Liver (tissue), 9 donors: Measurements from ENCODE around the gene DCUN1D3. TPM values are rescaled to one million over a fixed set of nuclear protein-coding genes. Genes with fewer than 3 reads are reported as not detected.

ENCODE experiments used
- DNase-seq: peaks from one replicate; pipeline ENCODE4 v3.0.0-alpha.2; 2017; ENCODE audit warnings: low spot score
- H3K27ac ChIP-seq, 2 donors: one replicate each; pipeline ENCODE4 v1.7.0; 2013; ENCODE audit warnings: inconsistent platforms in 2 of 2, low read length in 2 of 2, control low read depth in 1 of 2, low read depth in 1 of 2, mild to moderate bottlenecking in 1 of 2
- H3K27me3 ChIP-seq, 4 donors: one replicate each; pipeline versions ENCODE4 v1.6.1 to v1.7.0; 2013; ENCODE audit warnings: low read length in 3 of 4, inconsistent platforms in 1 of 4, mild to moderate bottlenecking in 1 of 4, moderate library complexity in 1 of 4; ENCODE audit not compliant: control insufficient read depth in 4 of 4, insufficient read depth in 4 of 4
- H3K36me3 ChIP-seq, 4 donors: one replicate each; pipeline versions ENCODE4 v1.6.1 to v1.7.0; 2013; ENCODE audit warnings: low read length in 3 of 4, mild to moderate bottlenecking in 3 of 4, low read depth in 1 of 4, moderate library complexity in 1 of 4; ENCODE audit not compliant: control insufficient read depth in 4 of 4, insufficient read depth in 3 of 4
- H3K4me1 ChIP-seq, 4 donors: one replicate each; pipeline versions ENCODE4 v1.6.1 to v1.7.0; 2013; ENCODE audit warnings: low read length in 3 of 4, mild to moderate bottlenecking in 3 of 4, moderate library complexity in 1 of 4; ENCODE audit not compliant: control insufficient read depth in 4 of 4, insufficient read depth in 4 of 4
- H3K4me3 ChIP-seq, 3 donors: one replicate each; pipeline versions ENCODE4 v1.6.1 to v1.7.0; 2013; ENCODE audit warnings: low read length in 3 of 3, control low read depth in 1 of 3, low read depth in 1 of 3, mild to moderate bottlenecking in 1 of 3
- H3K9ac ChIP-seq, 2 donors: one replicate each; pipeline ENCODE4 v1.7.0; 2013; ENCODE audit warnings: low read length in 2 of 2, mild to moderate bottlenecking in 2 of 2, moderate library complexity in 2 of 2, control low read depth in 1 of 2, low read depth in 1 of 2
- H3K9me3 ChIP-seq, 4 donors: one replicate each; pipeline versions ENCODE4 v1.6.1 to v1.7.0; 2013; ENCODE audit warnings: low read length in 3 of 4; ENCODE audit not compliant: control insufficient read depth in 4 of 4
- ATF3 ChIP-seq: IDR thresholded peaks from 2 replicates; pipeline ENCODE4 v1.6.1; 2016; ENCODE audit warnings: antibody characterized with exemption
- CTCF ChIP-seq: fragments of 150-350 bp; IDR thresholded peaks from 2 replicates; pipeline ENCODE4 v1.5.1; 2017; ENCODE audit warnings: improper control_type of control experiment, low read depth, low read length; ENCODE audit not compliant: missing input control
- EGR1 ChIP-seq, 2 donors: IDR thresholded peaks; 2 replicates each; pipeline ENCODE4 v1.6.1; 2016 to 2018; ENCODE audit warnings: antibody characterized with exemption in 2 of 2, low read depth in 2 of 2
- FOXA1 ChIP-seq: IDR thresholded peaks from 2 replicates; pipeline ENCODE4 v1.6.1; 2016; ENCODE audit warnings: antibody characterized with exemption
- FOXA2 ChIP-seq: IDR thresholded peaks from 2 replicates; pipeline ENCODE4 v1.6.1; 2016; ENCODE audit warnings: antibody characterized with exemption
- GABPA ChIP-seq, 2 donors: IDR thresholded peaks in 1 of 2; conservative IDR thresholded peaks in 1 of 2; 2 replicates each; pipeline ENCODE4 v1.6.1; 2016; ENCODE audit warnings: antibody characterized with exemption in 2 of 2, mild to moderate bottlenecking in 1 of 2, moderate library complexity in 1 of 2
- HNF4A ChIP-seq, 2 donors: conservative IDR thresholded peaks; 2 replicates each; pipeline ENCODE4 v1.6.1; 2016; ENCODE audit warnings: antibody characterized with exemption in 2 of 2, mild to moderate bottlenecking in 2 of 2
- HNF4G ChIP-seq: IDR thresholded peaks from 2 replicates; pipeline ENCODE4 v1.6.1; 2016; ENCODE audit warnings: antibody characterized with exemption
- JUND ChIP-seq, 2 donors: IDR thresholded peaks; 2 replicates each; pipeline ENCODE4 v1.6.1; 2016; ENCODE audit warnings: antibody characterized with exemption in 2 of 2
- MAX ChIP-seq: IDR thresholded peaks from 2 replicates; pipeline ENCODE4 v1.6.1; 2016; ENCODE audit warnings: antibody characterized with exemption
- NR2F2 ChIP-seq: IDR thresholded peaks from 2 replicates; pipeline ENCODE4 v1.6.1; 2016; ENCODE audit warnings: antibody characterized with exemption
- RAD21 ChIP-seq, 2 donors: IDR thresholded peaks; 2 replicates each; pipeline ENCODE4 v1.6.1; 2016; ENCODE audit warnings: antibody characterized with exemption in 2 of 2, mild to moderate bottlenecking in 2 of 2
- REST ChIP-seq: IDR thresholded peaks from 2 replicates; pipeline ENCODE4 v1.6.1; 2016; ENCODE audit warnings: antibody characterized with exemption, mild to moderate bottlenecking
- RXRA ChIP-seq, 2 donors: IDR thresholded peaks; 2 replicates each; pipeline ENCODE4 v1.6.1; 2017 to 2018; ENCODE audit warnings: antibody characterized with exemption in 2 of 2, mild to moderate bottlenecking in 1 of 2
- SP1 ChIP-seq: IDR thresholded peaks from 2 replicates; pipeline ENCODE4 v1.6.1; 2018; ENCODE audit warnings: antibody characterized with exemption, mild to moderate bottlenecking
- TAF1 ChIP-seq: conservative IDR thresholded peaks from 2 replicates; pipeline ENCODE4 v1.6.1; 2016; ENCODE audit warnings: antibody characterized with exemption, mild to moderate bottlenecking
- YY1 ChIP-seq: IDR thresholded peaks from 2 replicates; pipeline ENCODE4 v1.6.1; 2016; ENCODE audit warnings: antibody characterized with exemption, mild to moderate bottlenecking
- ZBTB33 ChIP-seq: IDR thresholded peaks from 2 replicates; pipeline ENCODE4 v1.6.1; 2016; ENCODE audit warnings: antibody characterized with exemption
- WGBS: extraction: QIAGEN DNeasy Blood & Tissue Kit; methylation state at CpG from one replicate; pipeline ENCODE4 v1.1.7; 2013; 5-methylcytosine and 5-hydroxymethylcytosine counted together
- polyA plus RNA-seq, 2 donors: library from polyadenylated mRNA; stranded (reverse) in 1 of 2; unstranded in 1 of 2; fragments of 200-250 nt in 1 of 2; fragments of >200 nt in 1 of 2; fragmentation: Nextera tagmentation in 1 of 2; extraction: Ambion mirVana in 1 of 2; gene quantifications; one replicate each; pipeline versions ENCODE4 v1.2.1 to v1.2.3, GENCODE V29; 2013 to 2015
- total RNA-seq, 2 donors: library from RNA; depleted of rRNA; stranded (reverse); fragments of >200 nt; gene quantifications; one replicate each; pipeline ENCODE4 v1.2.3, GENCODE V29; 2014
- donor health status: healthy.
- donor health status: healthy.
- donor health status: healthy.
- donor health status: healthy.
- donor health status: healthy.

Gene DCUN1D3
- total and polyA plus RNA-seq, 4 donors: 2.7 to 16.8 (median 4.8) TPM

GRCh38 chr16:20920799-20921198, 20.6 kb upstream of the DCUN1D3 start:
- TF ChIP-seq REST (no peak), HNF4G (no peak), EGR1 (IDR thresholded peaks at IDR 0.05; ENCODE audit: low read depth in 2 of 2) (no peak), ZBTB33 (no peak), RXRA (IDR thresholded peaks at IDR 0.05) (no peak), FOXA1 (no peak), MAX (no peak), GABPA (IDR thresholded peaks at IDR 0.05 in 1 of 2, conservative IDR thresholded peaks at IDR 0.05 in 1 of 2) (no peak), FOXA2 (no peak), HNF4A (conservative IDR thresholded peaks at IDR 0.05) (no peak), CTCF (no peak), RAD21 (IDR thresholded peaks at IDR 0.05) (no peak), ATF3 (no peak), TAF1 (no peak), SP1 (no peak), JUND (IDR thresholded peaks at IDR 0.05) (no peak), YY1 (no peak), NR2F2 (no peak)
- Histone ChIP-seq H3K27me3 (no peaks in the 10 kb centered on the region), H3K9me3 (no peaks in the 10 kb centered on the region), H3K36me3 (peaks cover 2 to 14% (median 10%) of the 10 kb centered on the region in 4 donors), H3K4me3 (no peak overlapping the region), H3K9ac (no peak overlapping the region), H3K27ac (no peak overlapping the region), H3K4me1 (peaks cover 2 to 8% (median 5%) of the 10 kb centered on the region in 4 donors)
- 100% methylated on average over 2 of the region's 2 CpGs for WGBS
- no peak for DNase-seq
